ENCODE results near the gene CLCN4. TPM values are rescaled to one million over a fixed set of nuclear protein-coding genes. Genes with fewer than 3 reads are reported as not detected.

Gene CLCN4
- total RNA-seq, 1 experiment from 2014 or later, result 6.9 TPM

GRCh38 chrX:10265775-10266174 is 109.0 kb downstream of the CLCN4 start:
- no peak overlapping the region for H4K8ac ChIP-seq (replicated peaks; ENCODE audit: insufficient read length, low read depth, low read length)
- no peak overlapping the region for H2AFZ ChIP-seq (ENCODE audit: low read length)
- Mint-ChIP-seq H3K27me3 (ENCODE audit: low read depth) (peaks cover 2% of the 10 kb centered on the region), H3K36me3 (ENCODE audit: insufficient read depth in 1 of 3, low read depth in 3 of 3) (peaks cover 0 to 6% (median 1%) of the 10 kb centered on the region in 3 experiments; a peak in 2 of 7 replicates), H3K27ac (no peak overlapping the region), H3K9me3 (peaks cover 51 to 64% of the 10 kb centered on the region in 2 experiments), H3K4me3 (no peak overlapping the region), H3K4me1 (no peaks in the 10 kb centered on the region)
- no peaks in the 10 kb centered on the region for H3K4me1 ChIP-seq (ENCODE audit: insufficient read depth, low read length)
- no peak overlapping the region for H3K23ac ChIP-seq (ENCODE audit: insufficient read length, low read depth, low read length)
- H2BK12ac ChIP-seq (ENCODE audit: insufficient read length, low read depth, low read length), result no peak overlapping the region
- WGBS (ENCODE audit: extremely low coverage, insufficient read length, low lambda C conversion rate), result no CpG with 5 or more reads among the region's 2 CpGs
- no peak overlapping the region for H2BK120ac ChIP-seq (ENCODE audit: low read depth, low read length, poor library complexity, severe bottlenecking)
- H3K27me3 ChIP-seq (ENCODE audit: insufficient read depth, low read length), result no peaks in the 10 kb centered on the region
- H3K23me2 ChIP-seq (ENCODE audit: insufficient read length, low read depth, low read length, poor library complexity, severe bottlenecking), result no peaks in the 10 kb centered on the region
- no peak overlapping the region for H2BK20ac ChIP-seq (ENCODE audit: low read depth, low read length, poor library complexity, severe bottlenecking)
- no peaks in the 10 kb centered on the region for H3K79me2 ChIP-seq (ENCODE audit: insufficient read depth, low read length)
- H3K79me1 ChIP-seq (ENCODE audit: insufficient read depth, low read depth, low read length, poor library complexity, severe bottlenecking), result no peaks in the 10 kb centered on the region
- no peaks in the 10 kb centered on the region for H3K9me3 ChIP-seq (ENCODE audit: control insufficient read depth, low read depth, low read length)
- H4K91ac ChIP-seq (ENCODE audit: insufficient read length, low read depth, low read length), result no peak overlapping the region
- no peak overlapping the region for H3K9ac ChIP-seq (ENCODE audit: extremely low read depth, insufficient read length, low read length)
- no peak overlapping the region for H3T11ph ChIP-seq (ENCODE audit: low read length)
- H2BK5ac ChIP-seq (ENCODE audit: insufficient read length, low read length), result no peak overlapping the region
- DNase-seq, result no peak
- TF ChIP-seq CTCF (conservative IDR thresholded peaks at IDR 0.05), result no peak
- H4K5ac ChIP-seq (ENCODE audit: insufficient read length, low read depth, low read length), result no peak overlapping the region
- no peak overlapping the region for H2BK15ac ChIP-seq (ENCODE audit: low read depth, low read length)
- H4K20me1 ChIP-seq (ENCODE audit: control insufficient read depth, insufficient read depth, insufficient read length), result no peaks in the 10 kb centered on the region
- no peak overlapping the region for H3K14ac ChIP-seq (ENCODE audit: insufficient read depth, low read length)
- no peak overlapping the region for H3K56ac ChIP-seq (ENCODE audit: insufficient read length, low read depth, low read length)
- no peak overlapping the region for H3K4ac ChIP-seq (ENCODE audit: low read depth, low read length)
- H3K18ac ChIP-seq (ENCODE audit: insufficient read length, low read depth, low read length), result no peak overlapping the region
- no peak overlapping the region for H2AK5ac ChIP-seq (ENCODE audit: insufficient read length, low read length)
- H3K4me2 ChIP-seq (ENCODE audit: insufficient read depth, insufficient read length, low read length), result no peak overlapping the region
- no peak overlapping the region for H3K27ac ChIP-seq (ENCODE audit: insufficient read length, low read depth, low read length)
